HG03354 (cell line): Measurements from ENCODE around the gene DLEC1.

Experiments
- ATAC-seq: cut with Tn5 transposase; IDR thresholded peaks from one replicate; pipeline ENCODE4 v1.9.1; 2021; ENCODE audit warnings: mild to moderate bottlenecking; ENCODE audit not compliant: unreplicated experiment, poor library complexity, severe bottlenecking

DLEC1 gene

GRCh38 chr3:38016410-38016809, 22.6 kb upstream of the DLEC1 start:
- no peak for ATAC-seq

- ATAC-seq = no peak
These were observed 22.1 kb upstream of the DLEC1 start for GRCh38 chr3:38016847-38017444.

- ATAC-seq = no peak
These were observed 21.3 kb upstream of the DLEC1 start for GRCh38 chr3:38017445-38018295.

- no peak for ATAC-seq
These were observed 20.4 kb upstream of the DLEC1 start for GRCh38 chr3:38018296-38019266.

GRCh38 chr3:38019658-38020341, 19.2 kb upstream of the DLEC1 start:
- ATAC-seq = no peak

- no peak for ATAC-seq
These were observed 18.7 kb upstream of the DLEC1 start for GRCh38 chr3:38020342-38020726.

GRCh38 chr3:38021196-38021595, 17.8 kb upstream of the DLEC1 start:
- no peak for ATAC-seq

- no peak for ATAC-seq
These were observed 16.7 kb upstream of the DLEC1 start for GRCh38 chr3:38022301-38022700.

- no peak for ATAC-seq
These were observed 15.9 kb upstream of the DLEC1 start for GRCh38 chr3:38022896-38023709.

GRCh38 chr3:38026856-38027255, 12.2 kb upstream of the DLEC1 start:
- no peak for ATAC-seq

- no peak for ATAC-seq
These were observed 11.2 kb upstream of the DLEC1 start for GRCh38 chr3:38027466-38028465.

- ATAC-seq = no peak
These were observed 10.2 kb upstream of the DLEC1 start for GRCh38 chr3:38028621-38029361.

GRCh38 chr3:38029400-38030125, 9.4 kb upstream of the DLEC1 start, which contains the start of gene PLCD1:
Gene PLCD1, minus strand, starts transcription at chr3:38029642. Its CDS starts 103 bp downstream, at chr3:38029539.
- no peak for ATAC-seq

GRCh38 chr3:38030126-38031021, 8.6 kb upstream of the DLEC1 start:
- ATAC-seq = no peak
